Hematopoietic multipotent progenitor cell treated with erythropoietin and hydrocortisone succinate and interleukin-3 and kit ligand, for 17 days (in vitro differentiated cells): Measurements from ENCODE around the gene PTPRK.
"Not testable (repeated sequence)": the region's sequence is repeated elsewhere in the genome, so short reads cannot be mapped to it uniquely, and the experiment has no call there.

Experiments
- DNase-seq: peaks from one replicate; pipeline ENCODE4 v3.0.0-alpha.2; 2015; ENCODE audit warnings: low spot score

PTPRK gene

GRCh38 chr6:127952831-127953230, 567.6 kb downstream of the PTPRK start:
- no peak for DNase-seq

- DNase-seq = no peak
Measured at GRCh38 chr6:127952176-127952575, 568.2 kb downstream of the PTPRK start.

GRCh38 chr6:127951172-127951917, 569.1 kb downstream of the PTPRK start:
- no peak for DNase-seq

- DNase-seq = no peak
Measured at GRCh38 chr6:127950566-127951145, 569.7 kb downstream of the PTPRK start.

- DNase-seq = no peak
Measured at GRCh38 chr6:127949251-127949650, 571.1 kb downstream of the PTPRK start.

- no peak for DNase-seq
Measured at GRCh38 chr6:127946388-127946787, 574.0 kb downstream of the PTPRK start.

- no peak for DNase-seq
Measured at GRCh38 chr6:127945434-127946097, 574.8 kb downstream of the PTPRK start.

- no peak for DNase-seq
Measured at GRCh38 chr6:127941228-127941627, 579.2 kb downstream of the PTPRK start.

GRCh38 chr6:127939442-127940066, 580.8 kb downstream of the PTPRK start:
- DNase-seq = no peak

- peak; percentile 8 for DNase-seq
Measured at GRCh38 chr6:127938701-127939100, 581.7 kb downstream of the PTPRK start.

- no peak for DNase-seq
Measured at GRCh38 chr6:127937747-127938146, 582.7 kb downstream of the PTPRK start.

- DNase-seq = no peak
Measured at GRCh38 chr6:127937102-127937501, 583.3 kb downstream of the PTPRK start.

- DNase-seq = no peak
Measured at GRCh38 chr6:127934956-127935355, 585.4 kb downstream of the PTPRK start.

- DNase-seq = no peak
Measured at GRCh38 chr6:127933852-127934840, 586.3 kb downstream of the PTPRK start.

- no peak for DNase-seq
Measured at GRCh38 chr6:127933137-127933536, 587.3 kb downstream of the PTPRK start.

GRCh38 chr6:127932708-127933107, 587.7 kb downstream of the PTPRK start:
- DNase-seq = no peak

- DNase-seq = not testable (repeated sequence)
Measured at GRCh38 chr6:127926441-127926840, 594.0 kb downstream of the PTPRK start.

GRCh38 chr6:127924440-127924839, 596.0 kb downstream of the PTPRK start:
- no peak for DNase-seq

GRCh38 chr6:127924031-127924430, 596.4 kb downstream of the PTPRK start:
- no peak for DNase-seq

- DNase-seq = no peak
Measured at GRCh38 chr6:127923135-127923534, 597.3 kb downstream of the PTPRK start.

GRCh38 chr6:127921982-127922381, 598.4 kb downstream of the PTPRK start:
- no peak for DNase-seq

GRCh38 chr6:127920804-127921203, 599.6 kb downstream of the PTPRK start:
- no peak for DNase-seq
